IPS-NIHi11 (cell line): ENCODE results near the gene PNKD.

Experiments used
- DNase-seq: peaks from one replicate; pipeline ENCODE4 v3.0.0; 2012; ENCODE audit warnings: mixed read lengths, low spot score

The PNKD gene

DNA sequence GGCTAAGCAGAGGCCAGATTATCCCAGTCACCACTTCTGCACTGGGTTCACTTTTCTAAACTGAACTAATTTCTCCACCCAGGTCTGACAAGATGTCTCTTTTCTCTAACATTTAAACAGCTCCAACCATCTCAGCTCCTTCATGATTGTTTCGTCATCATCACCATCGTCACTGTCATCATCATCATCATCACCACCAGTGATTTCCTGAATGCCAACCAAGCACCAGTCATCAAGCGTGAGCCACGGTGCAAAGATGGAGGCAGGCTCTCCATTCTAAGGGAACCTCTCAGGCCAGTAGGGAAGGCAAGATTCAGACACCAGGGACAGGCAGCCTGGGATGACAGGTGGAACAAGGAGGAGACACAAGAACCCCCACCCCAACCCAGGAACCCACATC lies 47.5 kb downstream of the PNKD start:
- no peak for DNase-seq

DNA sequence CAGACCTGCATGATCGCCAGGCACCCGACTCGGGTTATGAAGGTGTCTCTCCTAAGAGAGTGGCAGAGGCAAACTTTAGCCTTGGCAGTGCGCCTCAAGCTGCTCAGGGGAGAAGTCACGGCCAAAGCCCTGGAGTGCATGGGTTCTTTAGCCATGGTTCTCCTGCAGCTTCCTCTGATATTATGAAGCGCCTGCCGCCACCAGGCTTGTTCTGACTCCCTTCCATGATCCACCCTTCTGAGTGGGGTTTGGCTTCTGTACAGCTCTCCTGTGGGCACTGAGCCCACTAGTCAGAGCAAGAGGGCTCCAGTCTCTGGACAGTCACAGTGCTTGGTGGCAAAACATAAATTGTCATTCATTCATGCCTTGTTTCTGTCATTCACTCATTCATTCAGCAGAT lies 47.9 kb downstream of the PNKD start:
- DNase-seq, result no peak

DNA sequence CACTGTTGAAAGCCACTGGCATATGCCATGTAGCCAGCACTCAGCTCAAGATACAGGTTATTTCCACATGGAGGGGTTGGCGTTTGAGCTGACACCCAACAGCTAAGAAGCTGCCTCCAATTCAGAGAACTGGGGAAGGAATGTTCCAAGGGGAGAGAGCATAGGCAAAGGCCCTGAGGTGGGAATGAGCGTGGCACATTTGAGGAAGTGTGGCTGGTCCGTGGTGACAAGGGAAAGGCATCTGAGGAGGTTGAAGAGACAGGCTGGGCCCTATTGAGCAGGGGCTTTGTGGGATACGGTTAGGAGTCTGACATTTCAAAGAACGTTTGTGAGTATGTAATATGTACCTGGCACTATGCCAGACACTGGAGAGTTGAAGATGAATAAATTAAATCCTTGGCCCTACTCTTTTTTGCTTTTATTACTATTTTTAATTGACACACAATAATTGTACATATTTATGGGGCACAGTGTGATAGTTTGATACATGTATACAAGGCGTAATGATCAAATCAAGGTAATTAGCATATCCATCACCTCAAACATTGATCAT lies 49.6 kb downstream of the PNKD start:
- DNase-seq, result no peak

GRCh38 chr2:218320704-218321336 lies 50.5 kb downstream of the PNKD start:
- DNase-seq, result no peak

GRCh38 chr2:218322768-218323525 lies 52.6 kb downstream of the PNKD start:
- DNase-seq, result peak; percentile 98

DNA sequence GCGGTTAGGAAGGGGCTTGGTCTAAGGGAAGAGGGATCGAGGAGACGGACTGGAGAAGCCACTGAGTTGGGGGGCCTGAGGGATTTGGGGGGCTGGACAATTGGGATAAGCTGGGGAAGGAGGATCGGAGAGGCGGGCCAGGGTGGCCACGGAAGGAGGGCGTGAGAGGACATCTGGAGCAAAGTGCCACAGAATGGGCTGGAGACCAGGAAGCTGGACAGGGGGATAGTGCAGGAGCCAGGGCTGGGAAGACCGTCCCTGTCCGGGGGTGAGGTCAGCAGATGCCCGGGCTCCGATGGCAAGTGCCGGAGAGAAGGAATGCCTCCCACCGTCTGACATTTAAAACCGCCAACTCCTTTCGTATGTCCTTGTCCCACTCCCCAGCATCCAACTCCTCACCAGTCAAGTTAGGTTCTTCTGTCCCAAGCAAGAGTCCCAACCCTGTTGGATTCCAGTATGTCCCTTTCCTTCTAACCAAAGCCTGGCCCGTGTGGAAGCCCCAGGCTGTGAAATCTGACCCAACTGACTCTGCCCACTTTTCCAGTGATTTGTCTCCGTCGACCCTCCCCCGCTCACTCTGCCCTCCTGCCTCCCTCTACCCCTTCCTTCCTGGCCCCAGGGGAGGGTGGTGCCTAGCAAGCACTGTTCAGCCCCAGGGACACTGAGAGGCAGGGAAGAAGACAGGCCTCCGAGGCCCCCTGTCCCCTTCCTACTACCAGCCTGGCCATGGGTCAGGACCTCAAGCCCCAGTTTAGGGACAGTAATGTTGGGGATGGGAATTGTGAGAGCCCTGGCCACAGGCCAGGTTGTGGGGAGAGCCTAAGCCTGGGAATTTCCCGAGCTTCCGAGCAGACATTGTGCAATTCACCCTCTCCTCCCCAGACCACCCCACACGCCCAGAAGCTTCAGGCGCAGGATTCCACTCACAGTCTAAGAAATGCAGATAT lies 53.5 kb downstream of the PNKD start:
- DNase-seq, result peak; percentile 52

- no peak for DNase-seq
Measured at GRCh38 chr2:218325566-218326160, 55.3 kb downstream of the PNKD start.

- DNase-seq, result no peak
Measured at GRCh38 chr2:218326315-218326714, 56.0 kb downstream of the PNKD start.

GRCh38 chr2:218327451-218328210 lies 57.3 kb downstream of the PNKD start:
- no peak for DNase-seq

GRCh38 chr2:218328294-218328693 lies 58.0 kb downstream of the PNKD start:
- no peak for DNase-seq

DNA sequence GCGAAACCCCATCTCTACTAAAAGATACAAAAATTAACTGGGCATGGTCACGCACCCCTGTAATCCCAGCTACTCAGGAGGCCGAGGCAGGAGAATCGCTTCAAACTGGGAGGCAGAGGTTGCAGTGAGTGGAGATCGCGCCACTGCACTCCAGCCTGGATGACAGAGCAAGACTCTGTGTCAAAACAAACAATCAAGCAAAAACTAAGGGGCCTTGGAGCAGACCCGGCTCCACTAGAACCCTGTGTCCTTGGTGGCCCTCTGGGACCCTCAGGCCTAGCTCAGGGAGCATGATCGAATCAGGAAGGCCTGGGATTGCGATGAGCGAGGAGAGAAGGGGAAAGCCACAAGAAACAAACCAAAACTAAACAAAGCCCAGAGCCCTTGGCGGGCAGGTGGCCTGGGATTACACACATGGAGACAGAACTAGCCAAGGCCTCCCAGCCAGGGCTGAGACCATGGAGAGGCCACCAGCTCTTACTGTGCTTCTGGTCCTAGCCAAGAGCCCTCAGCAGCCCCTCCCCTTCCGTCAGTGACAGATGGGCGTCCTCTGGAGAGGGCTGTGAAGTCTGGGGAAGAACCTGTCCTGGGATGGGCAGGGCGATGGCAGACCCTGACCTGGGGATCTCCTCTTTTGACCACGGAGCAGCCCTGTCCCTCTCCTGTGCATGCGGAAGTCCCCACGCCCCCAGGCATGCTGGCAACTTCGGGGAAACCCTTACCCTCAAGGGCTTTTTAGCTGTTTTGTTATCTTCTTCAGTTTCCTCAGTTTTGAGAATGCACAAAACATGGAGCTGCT lies 58.9 kb downstream of the PNKD start:
- no peak for DNase-seq

DNA sequence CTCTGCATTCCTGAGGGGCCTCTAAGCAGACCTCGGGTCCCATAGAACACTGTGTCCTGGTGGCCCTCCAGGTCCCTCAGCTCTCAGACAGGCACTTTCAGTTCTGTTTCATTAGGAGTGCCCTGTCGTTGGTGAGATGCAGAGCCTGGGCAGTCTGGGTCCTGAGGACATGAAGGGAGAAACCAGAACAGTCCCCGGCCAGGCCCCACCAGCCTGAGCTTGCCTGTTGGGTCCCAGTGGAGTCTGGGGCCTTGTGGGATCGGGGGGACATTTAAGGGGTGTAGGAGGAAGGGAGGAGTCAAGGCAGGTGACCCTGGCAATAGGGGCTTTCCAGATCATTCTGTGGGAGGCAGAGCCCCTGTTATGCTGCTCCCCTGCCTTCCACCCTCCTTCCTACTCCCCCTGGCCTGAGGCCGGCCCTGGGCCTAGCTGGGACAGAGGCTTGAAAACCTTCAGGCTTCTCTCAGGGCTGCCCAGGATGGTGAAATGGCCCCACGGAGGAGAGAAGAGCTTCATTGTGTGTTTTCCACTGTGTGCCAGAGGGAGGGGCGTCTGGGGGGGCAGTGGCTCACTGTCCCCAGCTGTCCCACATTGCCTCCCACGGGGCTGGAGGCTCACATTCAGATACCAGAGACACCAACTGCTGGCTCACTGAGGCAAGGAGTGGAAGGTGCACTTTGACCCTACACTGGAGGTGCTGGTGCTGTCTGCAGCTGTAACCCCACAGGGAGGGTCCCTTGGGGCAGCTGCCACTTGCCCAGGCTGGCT lies 59.7 kb downstream of the PNKD start:
- DNase-seq, result no peak

DNA sequence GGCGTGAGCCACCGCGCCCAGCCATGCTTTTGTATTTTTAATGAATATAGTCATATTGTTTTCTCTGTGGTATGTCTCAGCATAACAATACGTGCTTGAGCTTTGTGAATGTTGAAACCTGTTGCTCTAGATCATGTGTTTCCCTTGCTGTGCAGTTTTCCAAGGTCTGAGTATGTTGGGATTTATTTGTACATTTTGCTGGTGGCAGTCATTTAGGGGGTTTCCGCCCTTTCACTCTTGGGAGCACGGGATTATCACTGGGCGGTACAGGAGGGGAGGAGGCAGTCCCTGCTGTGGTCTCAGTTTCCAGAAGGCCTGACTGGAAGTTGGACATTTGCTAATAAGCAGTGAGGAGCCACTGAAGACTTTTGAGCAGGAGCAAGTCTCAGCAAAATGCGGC lies 61.4 kb downstream of the PNKD start:
- no peak for DNase-seq

DNA sequence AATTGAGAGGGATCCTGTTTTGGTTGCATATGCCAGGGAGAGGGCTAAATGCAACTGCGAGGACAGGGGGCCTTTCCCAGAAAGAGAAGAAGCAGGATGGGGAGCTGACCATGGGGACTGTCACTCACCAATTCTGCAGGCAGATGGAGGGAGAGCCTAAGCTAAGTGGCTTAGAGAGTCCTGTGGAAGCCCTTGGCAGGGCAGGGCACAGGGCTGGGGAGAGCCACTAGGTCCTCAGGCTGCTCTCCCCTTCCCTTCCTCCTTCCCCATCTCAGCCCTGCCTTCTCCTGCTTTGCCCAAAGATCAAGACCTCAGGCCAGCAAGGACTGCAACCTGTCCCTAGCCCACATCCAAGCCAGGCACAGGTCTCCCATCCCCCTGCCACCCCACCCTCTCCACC lies 62.0 kb downstream of the PNKD start:
- no peak for DNase-seq

DNA sequence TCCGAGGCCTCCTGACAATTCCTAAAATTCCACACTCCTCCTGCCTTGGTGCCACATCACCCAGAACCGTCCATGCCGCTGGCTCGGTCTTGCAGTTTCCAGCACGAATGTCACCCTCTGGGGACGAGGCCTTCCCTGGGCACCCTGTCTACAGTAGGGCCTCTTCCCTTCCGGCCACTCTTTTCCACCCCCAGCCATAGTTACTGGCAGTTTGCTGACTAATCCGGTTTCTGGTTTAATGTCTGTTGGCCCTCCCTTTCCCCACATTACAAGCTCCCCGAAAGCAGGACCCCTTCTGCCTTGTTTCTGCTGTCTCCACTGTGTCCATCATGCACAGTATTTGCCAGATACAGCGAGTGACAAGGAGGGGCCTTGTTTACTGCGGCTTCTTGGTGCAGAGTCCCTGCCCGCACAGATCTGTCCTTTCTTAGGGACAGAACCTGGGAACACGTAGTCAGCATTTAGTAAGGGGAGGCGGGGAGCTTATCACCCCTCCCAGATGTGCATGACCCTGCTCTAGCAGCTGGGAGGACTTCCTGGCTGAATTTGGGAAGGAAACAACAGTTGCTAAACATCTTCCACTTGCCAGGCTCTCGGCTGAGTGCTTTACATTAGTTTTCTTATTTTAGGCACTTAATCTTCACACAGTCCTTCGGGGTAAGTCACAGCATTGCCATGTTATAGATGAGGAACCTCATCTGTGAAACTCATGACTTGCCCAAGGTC lies 62.8 kb downstream of the PNKD start:
- DNase-seq, result no peak

DNA sequence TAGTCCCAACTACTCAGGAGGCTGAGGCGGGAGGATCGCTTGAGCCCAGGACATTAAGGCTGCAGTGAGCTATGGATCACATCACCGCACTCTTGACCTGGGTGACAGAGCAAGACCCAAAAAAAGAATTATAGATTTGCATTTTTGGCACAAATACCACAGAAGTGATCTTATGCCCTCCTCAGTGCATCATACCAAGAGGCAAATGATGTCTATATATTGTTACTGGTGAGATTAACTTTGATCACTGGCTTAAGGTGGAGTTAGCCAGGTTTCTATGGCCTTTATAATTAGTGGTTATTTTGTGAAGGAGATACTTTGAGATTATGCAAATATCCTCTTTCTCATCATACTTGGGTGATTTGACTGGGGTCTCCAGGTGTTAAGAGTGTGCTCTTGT lies 64.2 kb downstream of the PNKD start:
- no peak for DNase-seq

DNA sequence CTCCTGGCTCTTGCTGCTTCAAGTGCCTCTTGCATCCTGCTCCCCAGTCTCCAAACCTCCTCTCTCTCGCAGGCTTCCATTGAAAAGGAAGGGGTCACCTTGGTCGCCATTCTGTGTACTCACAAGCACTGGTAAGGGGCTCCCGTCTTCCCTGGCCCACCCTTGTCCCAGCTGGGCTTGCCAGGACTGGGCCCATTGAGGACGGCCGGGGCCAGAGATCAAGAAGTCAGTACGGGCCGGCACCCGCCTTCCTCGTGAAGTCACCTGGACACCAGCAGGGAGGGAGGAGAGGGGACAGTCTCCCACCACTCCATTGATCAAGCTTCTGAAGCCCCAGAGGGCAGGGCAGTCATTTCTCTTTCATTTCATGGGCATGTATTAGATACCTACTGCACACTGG lies 70.3 kb downstream of the PNKD start:
- DNase-seq, result no peak

DNA sequence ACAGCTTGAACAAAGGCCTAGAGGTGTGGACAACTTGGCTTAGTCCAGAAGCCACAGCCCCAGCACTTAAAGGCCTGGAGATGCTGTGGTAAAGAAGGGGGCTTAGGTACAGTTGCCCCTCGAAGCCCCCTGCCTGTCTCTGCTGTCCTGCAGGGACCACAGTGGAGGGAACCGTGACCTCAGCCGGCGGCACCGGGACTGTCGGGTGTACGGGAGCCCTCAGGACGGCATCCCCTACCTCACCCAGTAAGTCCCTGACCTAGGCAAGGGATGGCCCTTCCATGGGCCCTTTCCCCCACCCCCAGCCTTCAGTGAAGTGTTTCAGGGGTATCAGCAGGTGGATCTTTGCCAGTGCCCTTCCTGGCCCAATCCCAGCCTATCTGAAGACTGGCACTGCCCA lies 71.1 kb downstream of the PNKD start:
- DNase-seq, result no peak

GRCh38 chr2:218342837-218343236 lies 72.5 kb downstream of the PNKD start:
- no peak for DNase-seq
